Neural progenitor cell (in vitro differentiated cells): ENCODE measurements around the gene RBFOX1. TPM values are rescaled to one million over a fixed set of nuclear protein-coding genes. Genes with fewer than 3 reads are reported as not detected.

ENCODE experiments used
- DNase-seq: peaks from one replicate; pipeline ENCODE4 v3.0.0-alpha.2; 2016; ENCODE audit warnings: low spot score
- H2AFZ ChIP-seq: fragments of 200-600 bp; sonication (generic); replicated peaks from 2 replicates; pipeline ENCODE4 v1.6.1; 2016; ENCODE audit warnings: antibody characterized with exemption
- H3F3A ChIP-seq: fragments of 200-600 bp; sonication (generic); 2 replicates; pipeline ENCODE4 v1.6.1; 2016; ENCODE audit warnings: antibody characterized with exemption, low read depth
- H3K27ac ChIP-seq: fragments of 200-600 bp; sonication (generic); 2 replicates; pipeline ENCODE4 v1.5.1; 2016; ENCODE audit warnings: mild to moderate bottlenecking
- H3K27me3 ChIP-seq: fragments of 200-600 bp; sonication (generic); 2 replicates; pipeline ENCODE4 v1.6.1; 2016; ENCODE audit warnings: mild to moderate bottlenecking, moderate library complexity
- H3K36me3 ChIP-seq: fragments of 200-600 bp; sonication (generic); 2 replicates; pipeline ENCODE4 v1.5.1; 2016
- H3K4me1 ChIP-seq: fragments of 200-600 bp; sonication (generic); 2 replicates; pipeline ENCODE4 v1.6.1; 2016; ENCODE audit warnings: mixed run types
- H3K4me2 ChIP-seq: fragments of 200-600 bp; sonication (generic); 2 replicates; pipeline ENCODE4 v1.6.1; 2016
- H3K4me3 ChIP-seq: fragments of 200-600 bp; sonication (generic); 2 replicates; pipeline ENCODE4 v1.5.1; 2016
- H3K79me2 ChIP-seq: fragments of 200-600 bp; sonication (generic); 2 replicates; pipeline ENCODE4 v1.6.1; 2016; ENCODE audit warnings: low read depth
- H3K9ac ChIP-seq: fragments of 200-600 bp; sonication (generic); 2 replicates; pipeline ENCODE4 v1.6.1; 2016
- H3K9me3 ChIP-seq: fragments of 200-600 bp; sonication (generic); 2 replicates; pipeline ENCODE4 v1.5.1; 2016; ENCODE audit warnings: low read depth
- H4K20me1 ChIP-seq: fragments of 200-600 bp; sonication (generic); 2 replicates; pipeline ENCODE4 v1.6.1; 2016; ENCODE audit warnings: low read depth
- H3K27ac Mint-ChIP-seq: 3 replicates; pipeline ENCODE4 v1.8.0; 2021; ENCODE audit warnings: mixed read lengths
- H3K27me3 Mint-ChIP-seq: 2 replicates; pipeline ENCODE4 v1.8.0; 2022; ENCODE audit warnings: low read depth, mild to moderate bottlenecking, inconsistent platforms, moderate library complexity, mixed read lengths; ENCODE audit not compliant: insufficient read depth
- H3K36me3 Mint-ChIP-seq: 3 replicates; pipeline ENCODE4 v1.8.0; 2021; ENCODE audit warnings: mixed read lengths
- H3K4me1 Mint-ChIP-seq: 3 replicates; pipeline ENCODE4 v1.8.0; 2021; ENCODE audit warnings: mixed read lengths
- H3K4me3 Mint-ChIP-seq: 3 replicates; pipeline ENCODE4 v1.8.0; 2021; ENCODE audit warnings: mild to moderate bottlenecking, moderate library complexity, mixed read lengths
- H3K9me3 Mint-ChIP-seq: 3 replicates; pipeline ENCODE4 v1.8.0; 2020; ENCODE audit warnings: mixed read lengths
- EZH2 ChIP-seq: fragments of 200-600 bp; sonication (generic); IDR thresholded peaks from 2 replicates; pipeline ENCODE4 v1.6.1; 2017; ENCODE audit warnings: antibody characterized with exemption, mild to moderate bottlenecking, moderate library complexity
- EZH2phosphoT487 ChIP-seq: fragments of 200-600 bp; sonication (generic); IDR thresholded peaks from 2 replicates; pipeline ENCODE4 v1.6.1; 2017; ENCODE audit warnings: antibody characterized with exemption
- total RNA-seq: library from RNA; depleted of rRNA; stranded (reverse); fragments of >200 nt; gene quantifications from 2 replicates; pipeline ENCODE4 v1.2.3, GENCODE V29; 2015; ENCODE audit warnings: low replicate concordance
- TF ChIP-seq, protein P1 (sequence below): fragments of 200-600 bp; sonication (generic); IDR thresholded peaks from 2 replicates; pipeline ENCODE4 v1.5.1; 2017; ENCODE audit warnings: antibody characterized with exemption, mild to moderate bottlenecking

Gene RBFOX1
- total RNA-seq, 1 donor from 2014 or later, result 1.2 TPM

DNA sequence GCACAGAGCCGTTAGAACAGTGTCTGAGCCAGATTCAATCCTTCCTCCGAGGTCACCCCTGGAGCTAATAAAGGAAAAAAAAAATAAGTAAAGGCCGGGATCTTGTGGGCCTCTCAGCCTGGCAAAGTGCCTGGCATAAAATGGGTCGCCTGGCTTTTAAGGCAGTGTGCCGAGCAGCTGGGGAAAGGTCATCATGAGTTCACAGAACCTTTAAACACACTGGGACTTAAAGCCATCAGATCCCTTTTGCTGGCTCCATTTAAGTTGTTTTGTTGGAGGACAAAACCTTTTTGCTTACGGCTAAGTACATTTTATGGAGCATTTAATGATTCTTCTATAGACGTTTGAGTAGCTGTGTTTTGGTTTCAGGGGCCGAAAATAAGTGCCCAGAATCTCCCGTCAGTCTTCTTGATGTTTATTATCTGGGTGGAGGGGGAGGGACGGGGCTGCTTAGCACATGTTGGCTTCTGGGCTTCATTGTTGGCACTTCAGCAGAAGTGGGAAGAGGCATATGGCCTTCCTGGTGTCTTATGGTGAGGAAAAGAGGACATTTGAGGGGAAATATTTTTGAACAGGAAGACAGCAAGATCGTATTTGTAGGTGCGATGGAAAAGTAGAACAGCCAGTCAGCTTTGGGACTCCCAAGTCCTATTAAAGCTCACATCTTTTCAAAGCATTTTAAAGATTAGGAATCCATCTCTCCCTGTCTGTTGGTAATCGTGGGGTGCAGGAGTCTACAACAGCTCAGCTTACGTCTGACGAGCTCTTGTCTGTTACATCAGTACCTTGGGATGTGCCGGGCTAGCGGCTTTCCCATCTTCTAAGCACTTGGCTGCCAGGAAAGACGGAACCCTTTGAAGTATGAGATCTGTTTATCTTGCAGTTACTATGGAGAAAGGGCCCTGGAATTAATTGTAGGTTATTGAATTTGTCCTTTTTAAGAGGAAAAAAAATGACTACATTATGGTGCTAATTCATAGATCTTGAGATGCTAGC lies 31.1 kb downstream of the RBFOX1 start:
- Histone ChIP-seq H3K27me3 (no peaks in the 10 kb centered on the region), H3F3A (peaks cover 31% of the 10 kb centered on the region), H4K20me1 (peaks cover 5% of the 10 kb centered on the region), H3K4me2 (peak overlapping the region; percentile 52), H3K36me3 (no peaks in the 10 kb centered on the region), H3K4me3 (no peak overlapping the region), H3K9me3 (no peaks in the 10 kb centered on the region), H3K79me2 (no peaks in the 10 kb centered on the region), H2AFZ (no peak overlapping the region), H3K9ac (no peak overlapping the region), H3K4me1 (peaks cover 27% of the 10 kb centered on the region), H3K27ac (no peak overlapping the region)
- TF ChIP-seq EZH2, result no peak
- TF ChIP-seq, protein P1, sequence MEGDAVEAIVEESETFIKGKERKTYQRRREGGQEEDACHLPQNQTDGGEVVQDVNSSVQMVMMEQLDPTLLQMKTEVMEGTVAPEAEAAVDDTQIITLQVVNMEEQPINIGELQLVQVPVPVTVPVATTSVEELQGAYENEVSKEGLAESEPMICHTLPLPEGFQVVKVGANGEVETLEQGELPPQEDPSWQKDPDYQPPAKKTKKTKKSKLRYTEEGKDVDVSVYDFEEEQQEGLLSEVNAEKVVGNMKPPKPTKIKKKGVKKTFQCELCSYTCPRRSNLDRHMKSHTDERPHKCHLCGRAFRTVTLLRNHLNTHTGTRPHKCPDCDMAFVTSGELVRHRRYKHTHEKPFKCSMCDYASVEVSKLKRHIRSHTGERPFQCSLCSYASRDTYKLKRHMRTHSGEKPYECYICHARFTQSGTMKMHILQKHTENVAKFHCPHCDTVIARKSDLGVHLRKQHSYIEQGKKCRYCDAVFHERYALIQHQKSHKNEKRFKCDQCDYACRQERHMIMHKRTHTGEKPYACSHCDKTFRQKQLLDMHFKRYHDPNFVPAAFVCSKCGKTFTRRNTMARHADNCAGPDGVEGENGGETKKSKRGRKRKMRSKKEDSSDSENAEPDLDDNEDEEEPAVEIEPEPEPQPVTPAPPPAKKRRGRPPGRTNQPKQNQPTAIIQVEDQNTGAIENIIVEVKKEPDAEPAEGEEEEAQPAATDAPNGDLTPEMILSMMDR, result no peak
- no peak for TF ChIP-seq EZH2phosphoT487
- DNase-seq, result peak; percentile 9
- no peaks in the 10 kb centered on the region for H3K9me3 Mint-ChIP-seq
- peaks cover 2% of the 10 kb centered on the region for H3K27me3 Mint-ChIP-seq
- no peak overlapping the region for H3K4me3 Mint-ChIP-seq
- peaks cover 6% of the 10 kb centered on the region for H3K4me1 Mint-ChIP-seq
- H3K36me3 Mint-ChIP-seq, result no peaks in the 10 kb centered on the region
- no peak overlapping the region for H3K27ac Mint-ChIP-seq

DNA sequence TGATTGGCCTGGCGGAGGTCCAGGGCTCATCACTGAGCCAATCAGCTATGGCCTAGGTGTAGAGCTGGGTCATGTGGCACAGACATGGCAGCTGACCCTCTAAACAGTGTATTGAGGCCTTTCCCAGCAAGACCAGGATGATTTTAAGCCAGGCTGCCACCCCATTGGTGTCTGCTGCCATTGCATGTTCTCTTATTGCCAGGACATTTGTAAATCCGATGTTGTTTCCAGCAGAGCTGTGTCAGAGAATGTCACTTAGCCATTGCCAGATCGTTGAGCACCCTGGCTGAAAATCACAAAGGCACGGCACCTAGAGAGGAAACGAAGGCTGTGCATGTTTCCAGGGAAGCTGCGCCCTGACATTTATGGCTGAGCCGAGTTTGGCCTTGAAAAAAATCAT lies 33.4 kb downstream of the RBFOX1 start:
- Mint-ChIP-seq H3K9me3 (no peaks in the 10 kb centered on the region), H3K36me3 (no peaks in the 10 kb centered on the region), H3K4me1 (peaks cover 3% of the 10 kb centered on the region), H3K27ac (no peak overlapping the region), H3K27me3 (peaks cover 2% of the 10 kb centered on the region), H3K4me3 (no peak overlapping the region)
- Histone ChIP-seq H3F3A (peaks cover 26% of the 10 kb centered on the region), H3K4me3 (no peak overlapping the region), H3K36me3 (no peaks in the 10 kb centered on the region), H3K4me1 (peaks cover 18% of the 10 kb centered on the region), H3K79me2 (no peaks in the 10 kb centered on the region), H3K27ac (no peak overlapping the region), H2AFZ (no peak overlapping the region), H3K27me3 (no peaks in the 10 kb centered on the region), H3K9me3 (no peaks in the 10 kb centered on the region), H3K4me2 (no peak overlapping the region), H4K20me1 (peaks cover 5% of the 10 kb centered on the region), H3K9ac (no peak overlapping the region)
- TF ChIP-seq, protein P1, result no peak
- TF ChIP-seq EZH2phosphoT487 (no peak), EZH2 (no peak)
- DNase-seq, result no peak

DNA sequence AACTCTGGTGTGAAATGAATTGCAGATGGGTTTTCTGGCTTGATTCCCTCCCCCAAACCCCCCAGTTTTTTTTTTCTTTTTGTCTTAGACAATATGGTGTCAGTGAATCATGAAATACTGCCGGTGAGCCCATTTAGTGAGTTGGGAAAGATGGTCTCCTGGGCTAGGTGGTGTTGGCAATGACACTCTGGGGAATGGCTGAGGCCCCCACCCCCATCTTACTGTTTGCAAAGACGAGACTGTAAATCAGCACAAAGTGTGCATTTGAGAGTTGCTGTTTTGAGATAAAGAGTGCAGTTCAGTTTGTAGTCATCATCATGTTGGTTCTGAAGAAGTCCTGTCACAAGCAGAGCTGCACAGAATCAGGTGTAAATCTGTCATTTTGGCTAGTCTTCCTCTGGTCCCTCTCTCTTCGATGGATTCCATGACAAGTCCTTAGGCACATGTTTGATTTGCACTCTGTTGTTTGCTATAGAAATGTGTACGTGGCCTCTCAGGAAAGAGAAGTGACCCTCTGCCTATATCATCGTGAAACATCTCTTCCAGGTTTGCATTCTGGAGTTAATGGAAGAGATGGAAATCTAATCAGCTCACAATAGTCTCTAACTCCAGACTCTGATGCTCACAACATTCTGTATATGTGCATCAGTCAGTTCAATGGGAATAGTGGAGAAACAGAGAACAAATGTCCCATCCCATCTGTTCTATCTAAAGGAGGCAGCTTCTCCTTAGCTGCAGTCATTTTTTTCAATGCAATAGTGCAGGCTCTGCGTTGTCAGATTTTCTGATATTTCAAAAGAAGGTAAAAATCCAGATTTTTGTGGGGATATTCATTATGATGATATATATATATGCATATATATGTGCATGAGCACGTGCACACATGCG lies 34.6 kb downstream of the RBFOX1 start:
- Mint-ChIP-seq H3K4me1 (peaks cover 3% of the 10 kb centered on the region), H3K36me3 (no peaks in the 10 kb centered on the region), H3K4me3 (no peak overlapping the region), H3K9me3 (no peaks in the 10 kb centered on the region), H3K27ac (no peak overlapping the region), H3K27me3 (peaks cover 4% of the 10 kb centered on the region)
- Histone ChIP-seq H3F3A (peaks cover 15% of the 10 kb centered on the region), H2AFZ (no peak overlapping the region), H4K20me1 (peaks cover 5% of the 10 kb centered on the region), H3K36me3 (no peaks in the 10 kb centered on the region), H3K79me2 (no peaks in the 10 kb centered on the region), H3K4me3 (no peak overlapping the region), H3K9ac (no peak overlapping the region), H3K4me2 (no peak overlapping the region), H3K9me3 (no peaks in the 10 kb centered on the region), H3K4me1 (peaks cover 15% of the 10 kb centered on the region), H3K27ac (no peak overlapping the region), H3K27me3 (no peaks in the 10 kb centered on the region)
- no peak for TF ChIP-seq EZH2
- no peak for TF ChIP-seq EZH2phosphoT487
- TF ChIP-seq, protein P1, result no peak
- no peak for DNase-seq
